Rectal smooth muscle tissue (tissue), 1 donor: ENCODE results near the gene ANO2.

ENCODE experiments used
- H3K27ac ChIP-seq: one replicate; pipeline ENCODE4 v1.7.0; 2013; ENCODE audit warnings: low read depth, low read length, inconsistent platforms
- H3K27me3 ChIP-seq: one replicate; pipeline ENCODE4 v1.7.0; 2013; ENCODE audit warnings: low read length; ENCODE audit not compliant: control insufficient read depth, insufficient read depth
- H3K36me3 ChIP-seq: one replicate; pipeline ENCODE4 v1.7.0; 2013; ENCODE audit warnings: low read length; ENCODE audit not compliant: control insufficient read depth, insufficient read depth
- H3K4me1 ChIP-seq: one replicate; pipeline ENCODE4 v1.7.0; 2013; ENCODE audit warnings: low read length; ENCODE audit not compliant: control insufficient read depth, insufficient read depth
- H3K4me3 ChIP-seq: one replicate; pipeline ENCODE4 v1.7.0; 2013; ENCODE audit warnings: low read length
- H3K9ac ChIP-seq: one replicate; pipeline ENCODE4 v1.7.0; 2013; ENCODE audit warnings: low read length

Gene ANO2

GRCh38 chr12:5736016-5736415 is 209.0 kb downstream of the ANO2 start:
- H3K36me3 ChIP-seq, result no peaks in the 10 kb centered on the region
- no peaks in the 10 kb centered on the region for H3K4me1 ChIP-seq
- no peaks in the 10 kb centered on the region for H3K27me3 ChIP-seq
- no peak overlapping the region for H3K27ac ChIP-seq
- no peak overlapping the region for H3K9ac ChIP-seq
- no peak overlapping the region for H3K4me3 ChIP-seq

DNA sequence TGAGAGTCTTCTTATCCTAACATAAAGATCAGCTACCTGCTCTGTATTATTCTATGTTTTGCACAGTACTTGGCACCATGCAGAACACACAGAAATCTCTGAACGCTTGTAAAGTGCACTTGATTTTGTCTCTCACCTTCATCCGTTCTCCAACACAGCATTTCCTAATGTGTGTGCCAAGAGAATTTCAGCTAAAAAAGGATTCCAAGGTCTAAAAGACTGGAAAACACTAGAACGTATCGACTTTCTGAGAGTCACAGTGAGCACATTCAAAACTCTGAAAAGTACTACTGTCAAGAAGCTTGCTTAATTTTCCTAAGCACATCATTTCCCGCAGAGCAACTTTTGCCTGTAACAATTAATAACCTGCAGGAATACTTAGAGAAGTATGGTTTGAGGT is 211.1 kb downstream of the ANO2 start:
- Histone ChIP-seq H3K9ac (no peak overlapping the region), H3K36me3 (no peaks in the 10 kb centered on the region), H3K4me3 (no peak overlapping the region), H3K4me1 (no peaks in the 10 kb centered on the region), H3K27ac (no peak overlapping the region), H3K27me3 (no peaks in the 10 kb centered on the region)

GRCh38 chr12:5733136-5733755 is 211.8 kb downstream of the ANO2 start:
- no peaks in the 10 kb centered on the region for H3K36me3 ChIP-seq
- no peak overlapping the region for H3K9ac ChIP-seq
- no peaks in the 10 kb centered on the region for H3K4me1 ChIP-seq
- H3K27me3 ChIP-seq, result no peaks in the 10 kb centered on the region
- no peak overlapping the region for H3K27ac ChIP-seq
- H3K4me3 ChIP-seq, result no peak overlapping the region

DNA sequence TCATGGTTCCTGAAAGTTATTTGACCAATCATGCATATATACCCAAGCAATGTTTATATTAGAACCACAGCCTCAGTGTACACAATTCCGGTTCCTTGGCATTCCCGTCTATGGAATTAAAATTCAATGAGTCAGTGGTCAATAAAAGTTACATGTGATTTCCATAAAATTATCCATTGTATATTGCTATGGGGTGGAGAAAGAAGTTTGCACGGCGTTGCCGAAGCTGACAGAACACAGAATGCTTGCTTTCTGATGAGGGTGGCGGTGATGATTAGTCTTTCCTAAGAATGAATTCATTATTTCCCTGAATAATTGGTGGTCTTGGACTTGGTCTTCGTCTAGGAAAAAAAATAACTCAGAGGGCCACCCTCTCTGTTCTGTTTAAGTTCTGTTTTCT is 214.1 kb downstream of the ANO2 start:
- no peaks in the 10 kb centered on the region for H3K36me3 ChIP-seq
- no peak overlapping the region for H3K4me3 ChIP-seq
- H3K27me3 ChIP-seq, result no peaks in the 10 kb centered on the region
- H3K27ac ChIP-seq, result no peak overlapping the region
- no peaks in the 10 kb centered on the region for H3K4me1 ChIP-seq
- no peak overlapping the region for H3K9ac ChIP-seq

DNA sequence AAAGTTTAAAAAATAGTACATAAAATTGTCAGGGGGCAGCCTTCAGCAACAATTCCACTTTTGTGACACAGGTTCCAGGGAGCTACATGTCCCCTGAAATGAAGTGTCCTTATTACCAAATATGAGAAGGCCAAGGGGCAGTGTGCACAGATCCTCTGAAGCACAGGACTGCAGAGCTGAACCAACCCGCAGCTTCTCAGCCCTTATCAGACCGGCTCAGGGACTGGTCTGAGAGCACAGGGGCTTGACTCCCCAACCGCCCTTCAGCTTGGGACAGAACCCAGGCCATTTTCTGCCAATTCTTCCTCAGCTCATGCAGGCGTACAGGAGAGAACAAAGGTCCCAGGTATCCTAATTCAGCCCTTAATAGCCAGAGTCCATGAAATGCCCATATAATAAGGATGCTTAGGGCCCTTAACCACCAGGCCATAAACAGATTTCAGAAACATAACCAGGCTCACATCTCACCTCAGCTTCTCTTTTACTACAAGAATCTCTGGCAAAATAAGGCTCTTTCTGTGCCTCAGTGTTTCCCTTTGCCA is 221.3 kb downstream of the ANO2 start:
- no peaks in the 10 kb centered on the region for H3K27me3 ChIP-seq
- no peak overlapping the region for H3K4me3 ChIP-seq
- no peak overlapping the region for H3K27ac ChIP-seq
- H3K4me1 ChIP-seq, result no peaks in the 10 kb centered on the region
- no peaks in the 10 kb centered on the region for H3K36me3 ChIP-seq
- H3K9ac ChIP-seq, result no peak overlapping the region

DNA sequence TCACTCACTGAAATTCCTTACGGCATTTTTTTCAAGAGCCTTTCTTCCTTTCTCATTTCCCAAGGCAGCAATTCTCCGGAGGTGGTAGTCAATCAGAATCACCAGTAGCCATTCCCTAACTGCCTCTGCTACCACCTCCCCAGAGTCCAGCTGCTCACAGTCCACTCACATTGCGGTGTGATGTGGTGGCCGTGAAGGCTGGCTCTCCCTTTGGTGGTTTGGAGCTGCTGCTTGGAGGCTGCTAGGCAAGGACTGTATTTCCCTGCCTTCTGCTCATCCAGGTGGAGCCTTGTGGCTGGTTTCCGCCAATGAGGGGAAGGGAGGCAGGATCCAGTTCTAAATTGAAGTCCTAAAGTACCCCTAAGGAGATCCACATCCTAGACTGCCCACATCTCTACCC is 222.0 kb downstream of the ANO2 start:
- Histone ChIP-seq H3K4me3 (no peak overlapping the region), H3K27me3 (no peaks in the 10 kb centered on the region), H3K36me3 (no peaks in the 10 kb centered on the region), H3K4me1 (no peaks in the 10 kb centered on the region), H3K9ac (no peak overlapping the region), H3K27ac (no peak overlapping the region)

DNA sequence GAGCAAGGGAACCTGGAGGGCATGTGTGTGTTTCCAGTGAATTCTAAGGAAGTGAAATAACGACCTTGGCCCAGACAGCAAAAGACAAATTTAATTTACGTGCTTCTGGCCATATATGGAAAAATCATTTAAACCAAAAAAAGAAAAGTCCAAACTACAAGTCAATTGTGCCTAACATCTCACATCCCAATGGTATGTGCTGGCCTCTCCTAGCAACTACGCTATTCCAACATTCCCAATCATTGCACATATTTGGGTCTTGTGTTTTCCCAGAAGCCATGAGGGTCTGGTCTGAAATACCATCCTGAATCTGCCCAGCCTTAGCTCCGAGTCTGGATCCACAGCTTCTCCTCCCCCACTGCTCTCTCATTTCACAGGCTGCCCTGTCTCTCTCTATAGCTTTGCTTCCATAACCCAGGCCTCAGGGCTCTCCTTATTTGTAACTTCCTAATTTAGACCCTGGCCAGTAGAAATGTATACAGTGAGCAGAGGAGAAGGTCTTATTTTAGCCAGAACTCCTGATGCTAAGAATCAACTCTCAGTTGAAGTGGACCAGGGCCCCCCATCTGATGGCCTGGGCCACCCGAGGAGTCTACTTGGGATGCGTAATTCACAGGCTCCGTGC is 224.6 kb downstream of the ANO2 start:
- Histone ChIP-seq H3K36me3 (no peaks in the 10 kb centered on the region), H3K27me3 (no peaks in the 10 kb centered on the region), H3K4me3 (no peak overlapping the region), H3K9ac (no peak overlapping the region), H3K27ac (no peak overlapping the region), H3K4me1 (no peaks in the 10 kb centered on the region)

DNA sequence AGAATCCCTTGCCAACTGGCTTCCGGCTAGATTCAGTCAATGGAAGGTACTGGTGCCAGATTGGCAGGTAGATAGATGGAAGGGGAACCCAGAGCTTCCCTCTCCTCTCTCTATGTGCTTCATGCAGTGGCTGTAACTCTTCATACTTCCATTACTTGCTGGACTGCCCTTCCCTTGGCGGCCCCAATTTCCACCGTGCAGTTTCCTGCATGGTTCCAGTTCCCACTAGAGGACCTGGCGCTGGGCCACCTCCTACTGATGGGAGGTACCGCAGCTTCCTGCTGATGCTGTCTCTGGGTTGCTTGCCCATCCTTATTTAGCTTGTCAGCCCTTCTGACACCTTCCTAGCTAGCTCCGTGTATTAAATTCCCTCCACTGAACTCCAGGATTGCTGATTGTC is 226.4 kb downstream of the ANO2 start:
- H3K9ac ChIP-seq, result no peak overlapping the region
- no peak overlapping the region for H3K4me3 ChIP-seq
- no peaks in the 10 kb centered on the region for H3K36me3 ChIP-seq
- no peaks in the 10 kb centered on the region for H3K27me3 ChIP-seq
- no peaks in the 10 kb centered on the region for H3K4me1 ChIP-seq
- H3K27ac ChIP-seq, result no peak overlapping the region

DNA sequence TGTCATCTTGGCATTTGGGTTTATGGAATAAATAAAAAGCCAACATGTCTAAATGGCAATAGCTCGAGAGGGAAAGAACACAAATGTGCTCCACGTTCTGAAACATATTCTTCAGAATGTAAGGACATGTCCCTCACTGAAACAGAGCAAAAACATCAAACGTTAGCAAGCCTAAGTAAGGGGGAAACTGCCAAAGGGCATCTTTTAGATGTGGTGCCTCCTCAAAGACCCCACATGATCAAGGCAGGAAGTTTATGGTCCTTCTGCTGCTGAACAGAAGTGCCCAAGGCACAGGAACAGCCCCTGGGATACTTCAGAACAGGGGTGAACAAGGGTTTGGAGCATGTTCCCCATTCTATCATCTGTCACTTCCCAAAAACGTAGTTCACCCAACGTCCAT is 227.0 kb downstream of the ANO2 start:
- Histone ChIP-seq H3K4me1 (no peaks in the 10 kb centered on the region), H3K36me3 (no peaks in the 10 kb centered on the region), H3K27me3 (no peaks in the 10 kb centered on the region), H3K27ac (no peak overlapping the region), H3K9ac (no peak overlapping the region), H3K4me3 (no peak overlapping the region)

DNA sequence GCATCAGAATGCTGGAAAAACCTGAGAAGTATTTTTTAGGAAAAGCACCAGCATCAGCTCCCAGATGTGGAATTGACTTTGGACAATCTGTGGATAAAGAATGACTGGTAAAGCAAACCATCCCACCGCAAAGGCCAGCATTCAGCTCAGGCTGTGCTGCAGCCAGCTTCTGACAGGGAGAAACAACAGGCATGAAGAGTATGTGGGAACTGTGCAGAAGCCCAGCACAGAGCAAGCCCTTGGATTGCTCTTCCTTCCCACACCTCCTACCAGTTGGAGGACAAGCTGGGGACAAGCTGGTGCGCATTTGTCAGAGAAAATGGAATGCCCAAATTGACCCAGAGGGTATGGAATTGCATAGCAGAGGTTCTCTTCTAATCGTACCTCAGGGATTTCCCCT is 228.1 kb downstream of the ANO2 start:
- no peaks in the 10 kb centered on the region for H3K4me1 ChIP-seq
- no peaks in the 10 kb centered on the region for H3K27me3 ChIP-seq
- H3K9ac ChIP-seq, result no peak overlapping the region
- no peak overlapping the region for H3K4me3 ChIP-seq
- H3K27ac ChIP-seq, result no peak overlapping the region
- no peaks in the 10 kb centered on the region for H3K36me3 ChIP-seq

- H3K36me3 ChIP-seq, result no peaks in the 10 kb centered on the region
- no peaks in the 10 kb centered on the region for H3K4me1 ChIP-seq
- no peak overlapping the region for H3K9ac ChIP-seq
- no peaks in the 10 kb centered on the region for H3K27me3 ChIP-seq
- H3K4me3 ChIP-seq, result no peak overlapping the region
- H3K27ac ChIP-seq, result no peak overlapping the region
Observed at GRCh38 chr12:5716201-5716600, 228.9 kb downstream of the ANO2 start.

GRCh38 chr12:5715021-5715420 is 230.0 kb downstream of the ANO2 start:
- no peak overlapping the region for H3K9ac ChIP-seq
- H3K36me3 ChIP-seq, result no peaks in the 10 kb centered on the region
- H3K27ac ChIP-seq, result no peak overlapping the region
- H3K27me3 ChIP-seq, result no peaks in the 10 kb centered on the region
- no peak overlapping the region for H3K4me3 ChIP-seq
- H3K4me1 ChIP-seq, result no peaks in the 10 kb centered on the region

GRCh38 chr12:5713599-5714081 is 231.4 kb downstream of the ANO2 start:
- Histone ChIP-seq H3K9ac (no peak overlapping the region), H3K27ac (no peak overlapping the region), H3K27me3 (no peaks in the 10 kb centered on the region), H3K36me3 (no peaks in the 10 kb centered on the region), H3K4me1 (no peaks in the 10 kb centered on the region), H3K4me3 (no peak overlapping the region)
